HG03442 (cell line): Measurements from ENCODE around the gene IGSF22.
A peak's percentile ranks its signal among the peaks of the same experiment; 100 is the strongest.

Source experiments
- ATAC-seq: cut with Tn5 transposase; IDR thresholded peaks from one replicate; pipeline ENCODE4 v1.9.1; 2021; ENCODE audit warnings: mild to moderate bottlenecking, moderate library complexity; ENCODE audit not compliant: unreplicated experiment

The IGSF22 gene

DNA sequence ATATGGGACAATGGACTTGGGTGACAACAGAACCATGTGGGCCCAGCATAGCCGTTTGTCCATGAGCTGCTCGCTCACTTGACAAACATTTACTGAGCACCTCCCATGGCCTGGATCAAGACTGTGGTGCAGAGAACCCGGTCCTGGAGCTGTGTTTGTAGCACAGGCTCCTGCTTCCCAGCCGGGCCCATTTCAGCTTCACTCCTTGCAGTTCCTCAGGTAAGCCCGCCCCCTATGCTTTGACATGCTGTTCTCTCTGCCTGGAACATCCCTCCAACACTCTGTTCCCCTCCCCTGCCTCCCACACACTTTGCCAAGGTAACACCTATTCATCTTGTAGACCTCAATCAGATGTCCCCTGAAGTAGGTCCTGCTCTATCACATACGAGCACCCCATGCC is 19.3 kb upstream of the IGSF22 start:
- ATAC-seq = no peak

DNA sequence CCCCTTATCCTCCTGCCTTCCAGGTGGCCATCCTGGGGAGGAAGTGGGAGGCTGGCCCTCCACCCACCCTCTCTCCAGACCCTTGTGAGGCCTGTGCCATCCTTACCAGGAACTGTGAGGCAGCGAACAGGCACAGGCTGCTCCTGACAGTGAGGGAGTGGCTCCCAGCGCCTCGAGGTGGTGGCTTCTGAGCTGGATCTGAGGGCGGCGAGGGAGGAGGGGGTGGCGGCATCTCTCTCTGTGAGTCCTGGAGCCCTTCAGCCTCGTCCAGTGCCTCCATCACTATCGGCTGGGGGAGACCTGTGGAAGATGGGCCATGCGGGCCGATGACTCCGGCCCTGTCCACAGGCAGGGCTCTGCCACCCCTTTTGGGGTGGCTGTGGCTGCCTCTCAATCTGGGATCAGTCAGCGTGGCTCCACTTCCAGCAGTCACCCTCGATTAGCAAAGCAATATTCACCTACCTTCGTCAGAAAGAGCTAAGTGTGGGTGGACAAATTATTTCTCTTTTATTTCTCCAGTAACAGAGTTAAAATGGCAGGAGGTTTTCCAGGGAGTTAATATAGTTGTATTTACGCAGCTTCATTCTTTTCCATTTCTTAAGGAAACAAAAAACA is 18.0 kb upstream of the IGSF22 start:
- ATAC-seq = no peak

- no peak for ATAC-seq
Observed at GRCh38 chr11:18743365-18743764, 17.4 kb upstream of the IGSF22 start.

DNA sequence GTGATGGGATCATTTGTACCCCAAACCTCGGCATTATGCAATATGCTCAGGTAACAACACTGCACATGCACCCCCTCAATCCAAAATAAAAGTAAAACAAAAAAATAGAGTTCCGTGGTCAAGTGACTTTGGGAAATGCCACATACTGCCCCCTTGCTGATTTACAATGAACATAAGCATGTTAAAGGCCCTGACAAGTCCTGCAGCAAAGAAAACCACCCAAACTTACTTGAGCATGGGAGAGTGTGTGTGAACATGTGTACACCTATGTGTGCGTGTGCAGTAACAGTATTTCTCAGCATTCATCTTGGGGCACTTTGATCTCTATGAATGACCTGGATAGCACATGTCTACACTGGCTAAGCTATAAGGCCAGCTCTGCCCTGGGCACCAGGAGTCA is 15.8 kb upstream of the IGSF22 start:
- no peak for ATAC-seq

GRCh38 chr11:18739685-18740084 is 13.7 kb upstream of the IGSF22 start:
- ATAC-seq = no peak

DNA sequence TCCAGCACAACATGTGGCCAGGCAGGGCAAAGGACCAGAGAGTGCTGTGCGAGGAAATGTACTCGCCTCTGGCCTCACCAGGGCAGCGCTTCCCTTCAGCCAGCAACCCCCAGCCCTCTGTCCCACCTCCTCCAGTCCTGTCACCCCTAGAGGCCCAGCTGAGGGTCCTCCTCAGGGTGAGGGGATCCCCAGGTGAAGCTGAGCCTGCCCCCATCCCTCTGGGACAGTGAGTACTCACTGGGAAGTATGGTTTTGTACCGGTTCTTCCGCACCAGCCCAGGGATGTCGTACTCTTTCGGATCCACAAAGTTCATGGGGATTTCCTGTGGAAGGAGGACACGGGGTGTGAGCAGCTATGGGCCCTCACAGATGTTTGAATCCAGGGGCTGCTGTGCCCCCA is 11.7 kb upstream of the IGSF22 start:
- no peak for ATAC-seq

- no peak for ATAC-seq
Observed at GRCh38 chr11:18736590-18737148, 10.7 kb upstream of the IGSF22 start.

GRCh38 chr11:18733202-18733601 is 7.2 kb upstream of the IGSF22 start:
- no peak for ATAC-seq

GRCh38 chr11:18731949-18732821 is 6.2 kb upstream of the IGSF22 start:
- ATAC-seq = peak; percentile 52

GRCh38 chr11:18731441-18731840 is 5.5 kb upstream of the IGSF22 start:
- ATAC-seq = no peak

DNA sequence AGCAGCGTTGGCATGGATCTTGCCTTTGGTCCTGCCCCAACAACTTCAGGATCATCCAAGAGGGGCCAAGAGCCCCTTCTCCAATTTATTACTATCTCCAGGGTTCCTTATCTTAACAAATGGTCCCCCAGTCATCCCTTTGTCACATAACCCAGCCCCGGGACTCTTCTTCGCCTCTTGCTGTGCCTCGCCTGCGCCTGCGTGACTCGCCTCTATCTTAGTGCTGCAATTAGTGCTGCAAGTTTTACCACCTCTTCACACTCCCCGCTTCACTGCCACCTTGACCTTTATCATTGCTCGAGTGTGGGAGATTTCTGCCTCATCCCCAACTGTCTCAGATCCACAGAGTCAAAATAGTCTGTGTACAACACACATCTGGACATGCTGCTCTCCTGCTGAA is 4.0 kb upstream of the IGSF22 start:
- no peak for ATAC-seq

DNA sequence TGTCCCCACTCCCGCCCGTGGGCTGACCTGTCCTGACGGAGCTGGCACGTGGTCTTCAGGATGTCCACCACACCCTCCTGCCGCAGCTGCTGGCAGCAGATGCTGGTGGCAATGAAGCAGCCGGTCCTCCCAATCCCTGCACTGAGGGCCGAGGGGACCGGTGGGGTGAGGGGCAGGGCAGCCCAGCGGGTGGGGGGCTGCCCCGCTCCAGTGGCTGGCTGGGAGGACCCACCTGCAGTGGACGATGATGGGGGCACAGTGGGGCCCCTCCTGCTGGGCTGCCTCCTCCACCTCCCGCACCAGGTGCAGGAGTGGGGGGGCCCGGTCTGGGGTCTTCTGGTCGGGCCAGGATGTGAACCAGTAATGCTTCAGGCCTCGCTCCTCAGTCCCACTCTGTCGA is 3.4 kb upstream of the IGSF22 start:
- ATAC-seq = no peak

- no peak for ATAC-seq
Observed at GRCh38 chr11:18728658-18729057, 2.7 kb upstream of the IGSF22 start.

DNA sequence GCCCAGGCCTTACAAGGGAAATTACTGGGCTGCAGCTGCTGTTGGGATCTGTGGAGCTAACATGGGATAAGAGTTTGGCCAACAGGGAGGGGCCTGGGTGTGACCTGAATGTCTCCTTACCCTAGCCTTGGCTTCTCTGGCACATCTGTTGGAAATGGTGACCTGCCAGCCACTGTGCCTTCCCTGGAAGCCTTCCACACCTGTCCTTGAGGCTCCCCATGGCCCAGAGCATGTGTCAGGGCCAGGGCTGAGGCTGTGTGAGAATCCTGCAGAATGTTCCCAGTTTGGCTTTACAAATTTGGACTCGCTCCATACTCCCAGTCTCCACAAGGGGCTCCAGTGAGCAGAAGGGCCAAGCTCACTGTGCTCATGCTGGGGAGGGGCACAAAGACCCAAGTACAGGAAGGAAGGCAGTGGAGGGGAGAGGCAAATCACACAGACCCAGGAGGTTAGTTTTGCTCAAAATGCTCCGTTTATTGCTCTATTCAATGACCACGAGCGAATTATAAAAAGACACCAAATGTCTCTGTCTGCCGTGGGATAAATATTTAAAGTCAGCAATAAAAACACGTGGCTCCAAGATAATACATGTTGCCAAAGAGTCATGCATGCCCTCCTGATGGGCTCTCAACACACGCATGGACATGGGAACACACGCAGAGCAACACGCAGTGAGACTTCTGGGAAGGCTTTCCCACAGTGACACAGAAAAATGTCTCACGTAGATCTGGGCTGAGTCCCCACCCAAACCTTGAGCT is 1.7 kb upstream of the IGSF22 start:
- peak; percentile 57 for ATAC-seq

DNA sequence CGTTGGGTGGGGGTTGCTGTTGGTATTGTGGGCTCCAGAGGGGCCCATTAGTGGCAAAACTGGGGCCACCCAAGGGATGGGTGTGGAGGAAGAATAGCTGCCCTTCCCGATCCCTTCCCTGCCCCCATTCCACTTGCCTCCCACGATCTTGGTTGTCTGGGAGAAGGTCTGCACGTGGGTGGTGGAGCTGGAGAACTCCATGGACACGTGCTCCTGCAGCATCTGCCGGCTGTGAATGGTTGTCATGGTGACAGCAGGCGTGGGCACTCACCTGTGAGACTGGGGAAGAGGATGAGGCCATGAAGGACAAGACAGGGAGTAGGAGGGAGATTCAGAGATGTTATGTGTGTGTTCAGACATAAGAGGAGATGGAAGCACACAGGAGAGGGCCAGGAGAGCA is 2.0 kb downstream of the IGSF22 start:
- ATAC-seq = no peak

- no peak for ATAC-seq
Observed at GRCh38 chr11:18722293-18722637, 3.7 kb downstream of the IGSF22 start.

DNA sequence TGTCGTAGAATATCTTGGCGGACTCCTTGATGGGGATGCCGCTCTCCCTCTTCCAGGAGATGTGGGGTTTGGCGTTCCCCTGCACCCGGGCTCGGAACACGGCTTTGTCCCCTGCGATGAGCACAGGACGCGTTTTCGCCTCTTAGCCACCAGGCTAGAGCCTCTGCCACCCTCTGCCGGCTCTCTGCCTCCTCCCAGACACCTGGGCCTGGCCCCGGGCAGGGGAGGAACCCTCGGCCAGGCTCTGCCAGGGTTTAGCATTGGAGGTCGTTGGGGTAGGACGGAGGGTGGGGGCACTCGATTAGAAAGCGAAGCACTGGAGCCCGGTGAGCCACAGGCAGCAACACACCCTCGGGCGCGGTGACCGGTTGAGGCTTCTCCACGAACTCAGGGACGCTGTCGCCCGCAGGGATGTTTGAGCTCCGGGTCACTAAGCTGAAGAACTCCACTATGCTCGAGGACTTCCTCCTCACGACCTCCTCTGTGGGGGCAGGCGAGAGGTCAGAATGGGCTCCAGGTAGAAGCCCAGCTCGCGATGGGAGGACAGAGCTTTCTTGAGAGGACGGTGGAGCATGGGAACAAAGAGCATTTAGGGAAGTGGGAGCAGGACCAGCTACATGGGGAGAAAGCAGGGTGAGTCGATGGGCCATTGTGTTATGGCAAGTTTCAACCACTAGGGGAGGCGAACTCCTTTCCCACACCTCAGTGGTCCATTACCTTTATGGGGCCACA is 4.3 kb downstream of the IGSF22 start:
- ATAC-seq = peak; percentile 70

GRCh38 chr11:18720808-18721560 is 5.0 kb downstream of the IGSF22 start:
- ATAC-seq = peak; percentile 64

DNA sequence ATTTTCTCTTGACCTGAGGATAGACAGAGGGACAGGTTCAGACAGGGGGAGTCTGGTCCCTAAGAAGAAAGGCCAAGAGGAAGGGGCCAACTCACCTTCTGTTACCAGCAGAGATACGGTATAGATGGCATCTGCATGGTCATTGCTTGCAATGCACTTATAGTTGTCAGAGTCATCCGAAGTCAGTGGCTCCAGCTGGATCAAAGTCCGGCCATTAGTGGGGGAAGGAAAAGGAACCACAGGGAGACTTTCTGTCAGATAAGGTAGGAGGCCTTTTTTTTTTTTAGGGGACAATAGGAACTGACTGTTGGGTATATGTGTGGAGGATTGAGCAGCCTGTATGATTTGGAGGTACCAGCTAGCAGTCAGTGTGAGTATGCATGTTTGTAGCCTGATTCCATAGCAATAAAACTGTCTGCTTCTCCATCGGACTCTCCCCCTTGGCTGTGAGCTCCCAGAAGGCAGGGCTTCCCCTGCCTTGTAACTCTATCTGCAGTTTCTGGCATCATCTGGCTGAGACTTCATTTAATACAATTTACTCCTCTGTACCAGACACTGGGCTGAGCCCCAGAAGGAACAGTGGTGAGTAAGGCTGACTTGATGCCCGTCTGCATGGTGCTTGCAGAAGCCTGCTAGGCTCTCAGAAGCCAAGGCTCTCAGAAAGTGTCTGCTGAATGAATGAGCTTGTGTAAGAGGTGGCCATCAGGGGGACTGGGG is 5.7 kb downstream of the IGSF22 start:
- ATAC-seq = no peak

DNA sequence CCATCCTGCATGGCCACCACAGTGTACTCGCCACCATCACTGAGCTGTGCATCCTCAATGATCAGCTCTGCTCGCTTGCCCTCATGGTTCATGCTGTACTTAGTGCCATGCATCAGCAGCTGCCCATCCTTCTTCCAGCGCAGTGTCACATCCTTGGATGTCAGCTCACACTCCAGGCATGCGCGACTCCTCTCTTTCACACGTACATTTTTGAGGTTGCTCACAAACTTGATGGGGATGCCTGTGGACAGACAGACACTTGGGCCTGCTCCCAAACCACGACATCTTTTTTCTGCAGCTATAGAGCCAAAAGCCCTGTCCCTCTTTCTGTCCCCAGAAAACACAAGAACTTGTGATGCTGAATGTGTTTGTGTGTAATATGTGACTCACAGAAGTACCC is 10.5 kb downstream of the IGSF22 start:
- no peak for ATAC-seq
